GM13976 (cell line): Measurements from ENCODE around the gene SMIM15.

Experiments used
- DNase-seq: peaks from one replicate; pipeline ENCODE4 v3.0.0; 2012; ENCODE audit warnings: low spot score
- in situ Hi-C: fragments of 300-500 bp; cut with MboI; formaldehyde crosslinking; loops from one replicate; pipeline ENCODE4 v1.12.0; 2022; ENCODE audit warnings: low sequenced_read_pairs, mixed read lengths, inconsistent platforms; ENCODE audit not compliant: unreplicated experiment
- TF ChIP-seq, protein P1 (sequence below): IDR thresholded peaks from 2 replicates; pipeline ENCODE4 v1.5.1; 2012; ENCODE audit warnings: borderline replicate concordance, mild to moderate bottlenecking; ENCODE audit not compliant: insufficient read depth; ENCODE audit errors: extremely low read depth, missing control alignments, control extremely low read depth

SMIM15 gene

DNA sequence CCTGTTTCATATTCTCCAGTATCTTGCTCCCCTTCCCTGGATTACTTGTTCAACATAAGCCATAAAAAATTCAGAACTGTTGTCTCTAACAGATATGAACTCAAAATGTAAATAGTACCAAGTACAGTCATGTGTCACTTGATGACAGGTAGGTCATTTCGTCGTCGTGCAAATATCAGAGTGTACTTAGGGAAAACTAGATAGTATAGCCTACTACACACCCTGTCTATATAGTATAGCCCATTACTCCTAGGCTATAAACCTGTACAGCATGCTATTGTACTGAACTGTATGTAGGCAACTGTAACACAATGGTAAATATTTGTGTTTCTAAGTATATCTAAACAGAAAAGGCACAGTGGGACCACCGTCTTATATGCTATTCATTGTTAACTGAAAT lies 39.1 kb downstream of the SMIM15 start:
- TF ChIP-seq, protein P1, sequence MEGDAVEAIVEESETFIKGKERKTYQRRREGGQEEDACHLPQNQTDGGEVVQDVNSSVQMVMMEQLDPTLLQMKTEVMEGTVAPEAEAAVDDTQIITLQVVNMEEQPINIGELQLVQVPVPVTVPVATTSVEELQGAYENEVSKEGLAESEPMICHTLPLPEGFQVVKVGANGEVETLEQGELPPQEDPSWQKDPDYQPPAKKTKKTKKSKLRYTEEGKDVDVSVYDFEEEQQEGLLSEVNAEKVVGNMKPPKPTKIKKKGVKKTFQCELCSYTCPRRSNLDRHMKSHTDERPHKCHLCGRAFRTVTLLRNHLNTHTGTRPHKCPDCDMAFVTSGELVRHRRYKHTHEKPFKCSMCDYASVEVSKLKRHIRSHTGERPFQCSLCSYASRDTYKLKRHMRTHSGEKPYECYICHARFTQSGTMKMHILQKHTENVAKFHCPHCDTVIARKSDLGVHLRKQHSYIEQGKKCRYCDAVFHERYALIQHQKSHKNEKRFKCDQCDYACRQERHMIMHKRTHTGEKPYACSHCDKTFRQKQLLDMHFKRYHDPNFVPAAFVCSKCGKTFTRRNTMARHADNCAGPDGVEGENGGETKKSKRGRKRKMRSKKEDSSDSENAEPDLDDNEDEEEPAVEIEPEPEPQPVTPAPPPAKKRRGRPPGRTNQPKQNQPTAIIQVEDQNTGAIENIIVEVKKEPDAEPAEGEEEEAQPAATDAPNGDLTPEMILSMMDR = no peak
- no peak for DNase-seq
- in situ Hi-C loops = no loop called here

DNA sequence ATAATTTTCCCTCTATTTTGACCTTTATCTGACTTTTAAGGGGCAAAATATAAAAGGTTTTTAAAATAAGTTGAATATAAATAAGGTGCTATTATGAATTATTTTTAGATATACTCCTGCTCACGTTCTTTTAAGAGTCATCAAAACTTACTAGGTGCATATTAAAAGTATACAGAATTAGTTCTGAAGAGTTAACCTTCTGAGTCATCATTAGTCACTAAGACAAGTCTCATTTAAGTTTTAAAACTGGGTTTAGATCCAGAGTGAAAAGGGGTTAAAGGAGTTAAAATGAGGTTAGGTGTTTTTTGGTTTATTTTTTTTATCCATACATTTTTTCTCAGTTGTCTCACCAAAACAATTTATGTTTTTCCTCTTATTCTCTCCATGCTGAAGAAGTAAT lies 41.7 kb downstream of the SMIM15 start:
- DNase-seq = no peak
- TF ChIP-seq, protein P1 = no peak
- in situ Hi-C loops = no loop called here

DNA sequence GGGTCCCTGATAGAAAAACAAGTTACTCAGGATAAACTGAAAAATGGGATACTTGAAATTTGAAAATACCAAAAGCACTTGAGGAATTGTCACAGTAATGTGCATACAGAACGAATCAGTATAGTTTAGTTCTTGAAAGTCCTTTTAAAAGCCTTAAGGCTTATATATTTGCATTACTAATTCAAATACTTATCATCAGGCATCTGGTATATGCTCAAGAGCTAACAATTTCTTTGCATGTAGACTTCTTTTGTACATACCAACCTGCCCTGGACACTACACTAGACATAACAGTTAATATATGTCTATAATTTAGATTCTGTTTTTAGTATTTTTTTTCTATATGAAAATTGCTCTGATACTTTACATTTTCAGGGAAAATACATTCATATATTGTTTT lies 43.2 kb downstream of the SMIM15 start:
- TF ChIP-seq, protein P1 = no peak
- no peak for DNase-seq
- in situ Hi-C loops = no loop called here

GRCh38 chr5:61115968-61116367 lies 46.3 kb downstream of the SMIM15 start:
- TF ChIP-seq, protein P1 = no peak
- no peak for DNase-seq
- in situ Hi-C loops = no loop called here

DNA sequence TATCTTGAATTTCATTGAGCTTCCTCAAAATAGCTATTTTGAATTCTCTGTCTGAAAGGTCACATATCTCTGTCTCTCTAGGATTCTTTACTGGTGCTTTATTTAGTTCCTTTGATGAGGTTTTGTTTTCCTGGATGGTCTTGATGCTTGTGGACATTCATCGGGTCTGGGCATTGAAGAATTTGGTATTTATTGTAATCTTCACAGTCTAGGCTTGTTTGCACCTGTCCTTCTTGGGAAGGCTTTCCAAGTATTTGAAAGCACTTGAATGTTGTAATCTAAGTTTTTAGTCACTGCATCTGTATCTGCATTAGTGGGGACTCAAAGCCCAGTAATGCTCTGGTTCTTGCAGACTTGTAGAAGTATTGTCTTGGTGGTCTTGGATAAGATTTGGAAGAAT lies 47.8 kb downstream of the SMIM15 start:
- TF ChIP-seq, protein P1 = no peak
- no peak for DNase-seq
- in situ Hi-C loops = no loop called here
